K562 (cell line): Measurements from ENCODE around the gene DIS3L2. TPM values are rescaled to one million over a fixed set of nuclear protein-coding genes. Genes with fewer than 3 reads are reported as not detected.

Experiments
- ATAC-seq: fragments of 200-7000 bp; cut with Tn5 transposase; 3 replicates; pipeline ENCODE4 v1.9.1; 2020; ENCODE audit warnings: moderate library complexity
- BruUV-seq: library from RNA; stranded (reverse); fragments of 400-500 nt; replicated peaks from 2 replicates; lab custom pipeline; 2021; lab: Mats Ljungman, UMichigan
- CTCF ChIA-PET: fragments of 300-600 bp; formaldehyde crosslinking; extraction: SDS; loops from one replicate; lab custom pipeline; 2021; ENCODE audit warnings: low intra/inter-chr PET ratio; lab: Yijun Ruan, JAX
- POLR2A ChIA-PET: fragments of 300-600, 350-650 bp; sonication (Branson Sonifier 250); formaldehyde crosslinking; extraction: SDS; loops from one replicate; lab custom pipeline; 2021; ENCODE audit warnings: antibody characterized with exemption, inconsistent platforms; lab: Yijun Ruan, JAX
- DNase-seq, 4 experiments: peaks; one replicate each; pipeline versions ENCODE4 v3.0.0 to v3.0.0-alpha.2; 2011 to 2018; ENCODE audit warnings: low spot score in 3 of 4, mixed read lengths in 3 of 4; ENCODE audit errors: extremely low read depth in 1 of 4
- FAIRE-seq: peaks from 2 replicates; lab custom pipeline; 2011; peaks lifted over from hg19 to GRCh38; lab: Jason Lieb, UNC
- H2AFZ ChIP-seq: 2 replicates; pipeline ENCODE4 v1.6.0; 2011; ENCODE audit warnings: low read depth, low read length, control low read depth, inconsistent platforms
- H3K27ac ChIP-seq: fragments of 200-600 bp; 3 replicates; pipeline ENCODE4 v1.8.0; 2011; ENCODE audit warnings: low read depth, mild to moderate bottlenecking, control low read depth, inconsistent platforms, low read length, moderate library complexity, mixed read lengths; ENCODE audit errors: extremely low read depth
- H3K27me3 ChIP-seq, 2 experiments: fragments of 300-600 bp in 1 of 2; 2 replicates in 1 of 2; 3 replicates in 1 of 2; pipeline versions ENCODE4 v1.6.0 to v1.8.0; 2011; ENCODE audit warnings: inconsistent platforms in 2 of 2, low read length in 2 of 2, mild to moderate bottlenecking in 1 of 2, mixed read lengths in 1 of 2, moderate library complexity in 1 of 2; ENCODE audit not compliant: control insufficient read depth in 2 of 2, insufficient read depth in 2 of 2
- H3K36me3 ChIP-seq: fragments of 300-600 bp; 3 replicates; pipeline ENCODE4 v1.8.0; 2011; ENCODE audit warnings: mild to moderate bottlenecking, low read length, inconsistent platforms; ENCODE audit not compliant: control insufficient read depth, insufficient read depth
- H3K4me1 ChIP-seq, 2 experiments: fragments of 200-600 bp in 1 of 2; replicated peaks in 1 of 2; 2 replicates in 1 of 2; 3 replicates in 1 of 2; pipeline versions ENCODE4 v1.5.1 to v1.8.0; 2011; ENCODE audit warnings: inconsistent platforms in 2 of 2, low read length in 2 of 2, mild to moderate bottlenecking in 1 of 2, mixed read lengths in 1 of 2, moderate library complexity in 1 of 2; ENCODE audit not compliant: control insufficient read depth in 2 of 2, insufficient read depth in 2 of 2
- H3K4me2 ChIP-seq: 2 replicates; pipeline ENCODE4 v1.6.1; 2011; ENCODE audit warnings: low read length, control low read depth, inconsistent platforms, mixed read lengths; ENCODE audit not compliant: insufficient read depth
- H3K4me3 ChIP-seq: fragments of 200-600 bp; sonication (generic), shearing (Covaris generic); 2 replicates; pipeline ENCODE4 v1.5.1; 2016; ENCODE audit warnings: control low read depth, inconsistent platforms
- H3K79me2 ChIP-seq: fragments of 200-600 bp; 3 replicates; pipeline ENCODE4 v1.8.0; 2011; ENCODE audit warnings: low read length, inconsistent platforms; ENCODE audit not compliant: control insufficient read depth, insufficient read depth
- H3K9ac ChIP-seq, 2 experiments: 2 replicates each; pipeline versions ENCODE4 v1.6.0 to v1.6.1; 2011; ENCODE audit warnings: low read depth in 2 of 2, low read length in 2 of 2, control low read depth in 1 of 2, inconsistent platforms in 1 of 2, mild to moderate bottlenecking in 1 of 2, mixed read lengths in 1 of 2; ENCODE audit not compliant: insufficient read depth in 1 of 2
- H3K9me1 ChIP-seq: one replicate; pipeline ENCODE4 v1.6.0; 2011; ENCODE audit warnings: inconsistent platforms, mild to moderate bottlenecking, low read length, moderate library complexity; ENCODE audit not compliant: control insufficient read depth, insufficient read depth
- H3K9me3 ChIP-seq: replicated peaks from 2 replicates; pipeline ENCODE4 v1.5.1; 2011; ENCODE audit warnings: low read depth, low read length, inconsistent platforms; ENCODE audit not compliant: control insufficient read depth, insufficient read depth
- H4K20me1 ChIP-seq: replicated peaks from 2 replicates; pipeline ENCODE4 v1.6.1; 2011; ENCODE audit warnings: low read length, inconsistent platforms, mixed read lengths; ENCODE audit not compliant: control insufficient read depth, insufficient read depth
- FUS ChIP-seq: fragments of 200-400 bp; formaldehyde crosslinking; optimal IDR thresholded peaks from 2 replicates; pipeline ENCODE3; 2017; ENCODE audit warnings: low read depth, low read length
- NFRKB ChIP-seq: fragments of 450-650 bp; IDR thresholded peaks from 2 replicates; pipeline ENCODE4 v1.6.1; 2016; ENCODE audit warnings: low read depth
- in situ Hi-C: fragments of 300-500 bp; cut with MboI; formaldehyde crosslinking; loops from 4 replicates; pipeline ENCODE4 v1.15.0; 2018; ENCODE audit warnings: inconsistent platforms, mixed read lengths
- intact Hi-C: fragments of 100-400 bp; cut with micrococcal nuclease; formaldehyde crosslinking; loops from 2 replicates; pipeline ENCODE4 v1.14.2; 2022
- polyA plus RNA-seq, 8 experiments: library from polyadenylated mRNA; depleted of rRNA in 4 of 8; stranded (reverse) in 5 of 8; unstranded in 3 of 8; fragments of >200 nt; fragmentation: Nextera tagmentation in 2 of 8; fragmentation: Illumina TruSeq in 1 of 8; extraction: Ambion mirVana in 2 of 8; extraction: Trizol in 1 of 8; gene quantifications; 2 replicates each; pipeline versions ENCODE4 v1.2.1 to v1.2.3, GENCODE V29; 2011 to 2014; ENCODE audit warnings: inconsistent platforms in 1 of 8, missing spikeins in 1 of 8
- total RNA-seq, 7 experiments: library from RNA; depleted of rRNA in 6 of 7; stranded (reverse); fragments of >200 nt in 6 of 7; fragmentation: Illumina TruSeq in 2 of 7; extraction: Trizol in 2 of 7; gene quantifications; 2 replicates each; pipeline versions ENCODE4 v1.2.1 to v1.2.3, GENCODE V29; 2011 to 2021; ENCODE audit warnings: low replicate concordance in 1 of 7
- TF ChIP-seq, protein P1 (sequence below): fragments of 250-450 bp; sonication (Bioruptor Pico); IDR thresholded peaks from 2 replicates; pipeline ENCODE4 v1.8.0; 2021; ENCODE audit warnings: moderate library complexity, mild to moderate bottlenecking, inconsistent platforms
- TF ChIP-seq, protein P2 (sequence below): sonication (generic); formaldehyde crosslinking; IDR thresholded peaks from 2 replicates; pipeline ENCODE4 v1.8.0; 2022; ENCODE audit warnings: mild to moderate bottlenecking, missing genetic modification reagents
- TF ChIP-seq, protein P3 (sequence below): fragments of 250-450 bp; sonication (Bioruptor Pico); IDR thresholded peaks from 2 replicates; pipeline ENCODE4 v1.8.0; 2022; ENCODE audit warnings: inconsistent platforms
- TF ChIP-seq, protein P4 (sequence below): fragments of 450-650 bp; IDR thresholded peaks from 2 replicates; pipeline ENCODE4 v1.6.1; 2016; ENCODE audit warnings: mild to moderate bottlenecking, moderate library complexity

The DIS3L2 gene
- total and polyA plus RNA-seq, 9 of the 15 experiments (the other 6 are each of a cell fraction or from before 2014, with no cell fraction given) = 1.5 to 19.2 (median 11.2) TPM

DNA sequence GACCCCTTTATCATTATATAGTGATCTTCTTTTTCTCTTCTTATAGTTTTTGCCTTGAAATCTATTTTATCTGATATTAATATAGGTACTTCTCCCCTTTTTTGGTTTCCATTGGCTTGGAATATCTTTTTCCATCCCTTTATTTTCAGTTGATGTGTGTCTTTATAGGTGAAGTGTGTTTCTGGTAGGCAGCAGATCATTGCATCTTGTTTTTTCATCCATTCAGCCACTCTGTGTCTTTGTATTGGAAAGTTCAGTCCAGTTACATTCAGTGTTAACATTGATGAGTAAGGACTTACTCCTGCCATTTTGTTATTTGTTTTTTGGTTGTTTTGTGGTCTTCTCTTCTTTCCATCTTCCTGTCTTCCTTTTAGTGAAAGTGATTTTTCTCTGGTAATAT lies 133.4 kb downstream of the DIS3L2 start:
- Histone ChIP-seq H4K20me1 (no peaks in the 10 kb centered on the region), H3K79me2 (no peaks in the 10 kb centered on the region), H3K4me3 (no peak overlapping the region), H3K4me2 (no peak overlapping the region), H3K36me3 (no peaks in the 10 kb centered on the region), H3K9me1 (no peaks in the 10 kb centered on the region), H3K9me3 (no peaks in the 10 kb centered on the region), H3K9ac (no peak overlapping the region), H3K4me1 (no peaks in the 10 kb centered on the region), H3K27ac (no peak overlapping the region), H3K27me3 (no peaks in the 10 kb centered on the region), H2AFZ (no peak overlapping the region)
- POLR2A ChIA-PET = no interaction called here
- in situ Hi-C loops (no loop called here), intact Hi-C loops (no loop called here)
- DNase-seq (no peak), ATAC-seq (no peak), FAIRE-seq (no peak)
- CTCF ChIA-PET = no interaction called here
- BruUV-seq = no TSS peak
- TF ChIP-seq, protein P1, sequence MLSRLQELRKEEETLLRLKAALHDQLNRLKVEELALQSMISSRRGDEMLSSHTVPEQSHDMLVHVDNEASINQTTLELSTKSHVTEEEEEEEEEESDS = no peak
- TF ChIP-seq, protein P2, sequence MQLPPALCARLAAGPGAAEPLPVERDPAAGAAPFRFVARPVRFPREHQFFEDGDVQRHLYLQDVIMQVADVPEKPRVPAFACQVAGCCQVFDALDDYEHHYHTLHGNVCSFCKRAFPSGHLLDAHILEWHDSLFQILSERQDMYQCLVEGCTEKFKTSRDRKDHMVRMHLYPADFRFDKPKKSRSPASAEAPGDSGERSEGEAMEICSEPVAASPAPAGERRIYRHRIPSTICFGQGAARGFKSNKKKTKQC = no peak
- TF ChIP-seq NFRKB (no peak), FUS (no peak)
- TF ChIP-seq, protein P3, sequence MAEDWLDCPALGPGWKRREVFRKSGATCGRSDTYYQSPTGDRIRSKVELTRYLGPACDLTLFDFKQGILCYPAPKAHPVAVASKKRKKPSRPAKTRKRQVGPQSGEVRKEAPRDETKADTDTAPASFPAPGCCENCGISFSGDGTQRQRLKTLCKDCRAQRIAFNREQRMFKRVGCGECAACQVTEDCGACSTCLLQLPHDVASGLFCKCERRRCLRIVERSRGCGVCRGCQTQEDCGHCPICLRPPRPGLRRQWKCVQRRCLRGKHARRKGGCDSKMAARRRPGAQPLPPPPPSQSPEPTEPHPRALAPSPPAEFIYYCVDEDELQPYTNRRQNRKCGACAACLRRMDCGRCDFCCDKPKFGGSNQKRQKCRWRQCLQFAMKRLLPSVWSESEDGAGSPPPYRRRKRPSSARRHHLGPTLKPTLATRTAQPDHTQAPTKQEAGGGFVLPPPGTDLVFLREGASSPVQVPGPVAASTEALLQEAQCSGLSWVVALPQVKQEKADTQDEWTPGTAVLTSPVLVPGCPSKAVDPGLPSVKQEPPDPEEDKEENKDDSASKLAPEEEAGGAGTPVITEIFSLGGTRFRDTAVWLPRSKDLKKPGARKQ (CRISPR knock-in tag) = no peak
- TF ChIP-seq, protein P4, sequence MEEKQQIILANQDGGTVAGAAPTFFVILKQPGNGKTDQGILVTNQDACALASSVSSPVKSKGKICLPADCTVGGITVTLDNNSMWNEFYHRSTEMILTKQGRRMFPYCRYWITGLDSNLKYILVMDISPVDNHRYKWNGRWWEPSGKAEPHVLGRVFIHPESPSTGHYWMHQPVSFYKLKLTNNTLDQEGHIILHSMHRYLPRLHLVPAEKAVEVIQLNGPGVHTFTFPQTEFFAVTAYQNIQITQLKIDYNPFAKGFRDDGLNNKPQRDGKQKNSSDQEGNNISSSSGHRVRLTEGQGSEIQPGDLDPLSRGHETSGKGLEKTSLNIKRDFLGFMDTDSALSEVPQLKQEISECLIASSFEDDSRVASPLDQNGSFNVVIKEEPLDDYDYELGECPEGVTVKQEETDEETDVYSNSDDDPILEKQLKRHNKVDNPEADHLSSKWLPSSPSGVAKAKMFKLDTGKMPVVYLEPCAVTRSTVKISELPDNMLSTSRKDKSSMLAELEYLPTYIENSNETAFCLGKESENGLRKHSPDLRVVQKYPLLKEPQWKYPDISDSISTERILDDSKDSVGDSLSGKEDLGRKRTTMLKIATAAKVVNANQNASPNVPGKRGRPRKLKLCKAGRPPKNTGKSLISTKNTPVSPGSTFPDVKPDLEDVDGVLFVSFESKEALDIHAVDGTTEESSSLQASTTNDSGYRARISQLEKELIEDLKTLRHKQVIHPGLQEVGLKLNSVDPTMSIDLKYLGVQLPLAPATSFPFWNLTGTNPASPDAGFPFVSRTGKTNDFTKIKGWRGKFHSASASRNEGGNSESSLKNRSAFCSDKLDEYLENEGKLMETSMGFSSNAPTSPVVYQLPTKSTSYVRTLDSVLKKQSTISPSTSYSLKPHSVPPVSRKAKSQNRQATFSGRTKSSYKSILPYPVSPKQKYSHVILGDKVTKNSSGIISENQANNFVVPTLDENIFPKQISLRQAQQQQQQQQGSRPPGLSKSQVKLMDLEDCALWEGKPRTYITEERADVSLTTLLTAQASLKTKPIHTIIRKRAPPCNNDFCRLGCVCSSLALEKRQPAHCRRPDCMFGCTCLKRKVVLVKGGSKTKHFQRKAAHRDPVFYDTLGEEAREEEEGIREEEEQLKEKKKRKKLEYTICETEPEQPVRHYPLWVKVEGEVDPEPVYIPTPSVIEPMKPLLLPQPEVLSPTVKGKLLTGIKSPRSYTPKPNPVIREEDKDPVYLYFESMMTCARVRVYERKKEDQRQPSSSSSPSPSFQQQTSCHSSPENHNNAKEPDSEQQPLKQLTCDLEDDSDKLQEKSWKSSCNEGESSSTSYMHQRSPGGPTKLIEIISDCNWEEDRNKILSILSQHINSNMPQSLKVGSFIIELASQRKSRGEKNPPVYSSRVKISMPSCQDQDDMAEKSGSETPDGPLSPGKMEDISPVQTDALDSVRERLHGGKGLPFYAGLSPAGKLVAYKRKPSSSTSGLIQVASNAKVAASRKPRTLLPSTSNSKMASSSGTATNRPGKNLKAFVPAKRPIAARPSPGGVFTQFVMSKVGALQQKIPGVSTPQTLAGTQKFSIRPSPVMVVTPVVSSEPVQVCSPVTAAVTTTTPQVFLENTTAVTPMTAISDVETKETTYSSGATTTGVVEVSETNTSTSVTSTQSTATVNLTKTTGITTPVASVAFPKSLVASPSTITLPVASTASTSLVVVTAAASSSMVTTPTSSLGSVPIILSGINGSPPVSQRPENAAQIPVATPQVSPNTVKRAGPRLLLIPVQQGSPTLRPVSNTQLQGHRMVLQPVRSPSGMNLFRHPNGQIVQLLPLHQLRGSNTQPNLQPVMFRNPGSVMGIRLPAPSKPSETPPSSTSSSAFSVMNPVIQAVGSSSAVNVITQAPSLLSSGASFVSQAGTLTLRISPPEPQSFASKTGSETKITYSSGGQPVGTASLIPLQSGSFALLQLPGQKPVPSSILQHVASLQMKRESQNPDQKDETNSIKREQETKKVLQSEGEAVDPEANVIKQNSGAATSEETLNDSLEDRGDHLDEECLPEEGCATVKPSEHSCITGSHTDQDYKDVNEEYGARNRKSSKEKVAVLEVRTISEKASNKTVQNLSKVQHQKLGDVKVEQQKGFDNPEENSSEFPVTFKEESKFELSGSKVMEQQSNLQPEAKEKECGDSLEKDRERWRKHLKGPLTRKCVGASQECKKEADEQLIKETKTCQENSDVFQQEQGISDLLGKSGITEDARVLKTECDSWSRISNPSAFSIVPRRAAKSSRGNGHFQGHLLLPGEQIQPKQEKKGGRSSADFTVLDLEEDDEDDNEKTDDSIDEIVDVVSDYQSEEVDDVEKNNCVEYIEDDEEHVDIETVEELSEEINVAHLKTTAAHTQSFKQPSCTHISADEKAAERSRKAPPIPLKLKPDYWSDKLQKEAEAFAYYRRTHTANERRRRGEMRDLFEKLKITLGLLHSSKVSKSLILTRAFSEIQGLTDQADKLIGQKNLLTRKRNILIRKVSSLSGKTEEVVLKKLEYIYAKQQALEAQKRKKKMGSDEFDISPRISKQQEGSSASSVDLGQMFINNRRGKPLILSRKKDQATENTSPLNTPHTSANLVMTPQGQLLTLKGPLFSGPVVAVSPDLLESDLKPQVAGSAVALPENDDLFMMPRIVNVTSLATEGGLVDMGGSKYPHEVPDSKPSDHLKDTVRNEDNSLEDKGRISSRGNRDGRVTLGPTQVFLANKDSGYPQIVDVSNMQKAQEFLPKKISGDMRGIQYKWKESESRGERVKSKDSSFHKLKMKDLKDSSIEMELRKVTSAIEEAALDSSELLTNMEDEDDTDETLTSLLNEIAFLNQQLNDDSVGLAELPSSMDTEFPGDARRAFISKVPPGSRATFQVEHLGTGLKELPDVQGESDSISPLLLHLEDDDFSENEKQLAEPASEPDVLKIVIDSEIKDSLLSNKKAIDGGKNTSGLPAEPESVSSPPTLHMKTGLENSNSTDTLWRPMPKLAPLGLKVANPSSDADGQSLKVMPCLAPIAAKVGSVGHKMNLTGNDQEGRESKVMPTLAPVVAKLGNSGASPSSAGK = no peak
